Activated B cell treated with CpG ODN at 0.5 μM for 24 hours (primary cell): ENCODE data around the gene WBP1. TPM values are rescaled to one million over a fixed set of nuclear protein-coding genes. Genes with fewer than 3 reads are reported as not detected.

Experiments
- ATAC-seq: fragments of 200-7000 bp; cut with Tn5 transposase; one replicate; pipeline ENCODE4 v1.10.0; 2021; ENCODE audit warnings: low read depth, mild to moderate bottlenecking, moderate library complexity
- CTCF ChIA-PET: fragments of 350-600 bp; sonication (Branson Sonifier 250); formaldehyde crosslinking; loops from one replicate; lab custom pipeline; 2021; ENCODE audit warnings: antibody characterized with exemption; lab: Charles Lee
- POLR2A ChIA-PET: fragments of 350-600 bp; sonication (Branson Sonifier 250); formaldehyde crosslinking; loops from one replicate; lab custom pipeline; 2021; ENCODE audit warnings: antibody characterized with exemption; lab: Charles Lee
- DNase-seq: peaks from one replicate; pipeline ENCODE4 v3.0.0; 2022
- H3K27ac Mint-ChIP-seq: one replicate; pipeline ENCODE4 v1.8.0; 2020; ENCODE audit warnings: mixed read lengths
- H3K27me3 Mint-ChIP-seq: one replicate; pipeline ENCODE4 v1.8.0; 2021; ENCODE audit warnings: mixed read lengths
- H3K36me3 Mint-ChIP-seq: one replicate; pipeline ENCODE4 v1.8.0; 2021; ENCODE audit warnings: low read depth, mixed read lengths
- H3K4me1 Mint-ChIP-seq: one replicate; pipeline ENCODE4 v1.8.0; 2021; ENCODE audit warnings: mixed read lengths
- H3K4me3 Mint-ChIP-seq: one replicate; pipeline ENCODE4 v1.8.0; 2020; ENCODE audit warnings: mild to moderate bottlenecking, mixed read lengths
- H3K9me3 Mint-ChIP-seq: one replicate; pipeline ENCODE4 v1.8.0; 2020; ENCODE audit warnings: mixed read lengths
- intact Hi-C: fragments of 100-400 bp; cut with micrococcal nuclease; formaldehyde crosslinking; loops from one replicate; pipeline ENCODE4 v1.15.1; 2024
- total RNA-seq: library from RNA; stranded (reverse); gene quantifications from 2 replicates; pipeline ENCODE4 v1.2.3, GENCODE V29; 2022
- TF ChIP-seq, protein P1 (sequence below): fragments of 200-600 bp; IDR thresholded peaks from one replicate; pipeline ENCODE4 v1.8.0; 2022; ENCODE audit warnings: antibody characterized with exemption, mild to moderate bottlenecking

The WBP1 gene
- total RNA-seq, 1 donor from 2014 or later = 65.3 TPM

DNA sequence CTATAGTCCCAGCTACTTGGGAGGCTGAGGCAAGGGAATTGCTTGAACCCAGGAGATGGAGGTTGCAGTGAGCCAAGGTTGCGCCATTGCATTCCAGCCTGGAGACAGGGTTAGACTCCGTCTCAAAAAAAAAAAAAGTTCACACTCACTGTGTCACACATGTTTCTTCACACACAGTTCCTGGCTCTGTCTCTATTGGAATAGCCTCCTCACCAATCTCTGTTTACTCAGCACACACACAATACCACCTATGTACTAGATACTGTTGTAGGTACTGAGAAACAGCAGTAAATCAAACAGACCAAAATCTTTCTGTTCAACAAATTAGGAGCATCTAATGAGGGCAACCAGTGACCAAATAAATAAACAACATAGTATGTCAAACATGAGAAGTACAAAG lies 27.9 kb downstream of the WBP1 start:
- peaks cover 49% of the 10 kb centered on the region for H3K36me3 Mint-ChIP-seq

DNA sequence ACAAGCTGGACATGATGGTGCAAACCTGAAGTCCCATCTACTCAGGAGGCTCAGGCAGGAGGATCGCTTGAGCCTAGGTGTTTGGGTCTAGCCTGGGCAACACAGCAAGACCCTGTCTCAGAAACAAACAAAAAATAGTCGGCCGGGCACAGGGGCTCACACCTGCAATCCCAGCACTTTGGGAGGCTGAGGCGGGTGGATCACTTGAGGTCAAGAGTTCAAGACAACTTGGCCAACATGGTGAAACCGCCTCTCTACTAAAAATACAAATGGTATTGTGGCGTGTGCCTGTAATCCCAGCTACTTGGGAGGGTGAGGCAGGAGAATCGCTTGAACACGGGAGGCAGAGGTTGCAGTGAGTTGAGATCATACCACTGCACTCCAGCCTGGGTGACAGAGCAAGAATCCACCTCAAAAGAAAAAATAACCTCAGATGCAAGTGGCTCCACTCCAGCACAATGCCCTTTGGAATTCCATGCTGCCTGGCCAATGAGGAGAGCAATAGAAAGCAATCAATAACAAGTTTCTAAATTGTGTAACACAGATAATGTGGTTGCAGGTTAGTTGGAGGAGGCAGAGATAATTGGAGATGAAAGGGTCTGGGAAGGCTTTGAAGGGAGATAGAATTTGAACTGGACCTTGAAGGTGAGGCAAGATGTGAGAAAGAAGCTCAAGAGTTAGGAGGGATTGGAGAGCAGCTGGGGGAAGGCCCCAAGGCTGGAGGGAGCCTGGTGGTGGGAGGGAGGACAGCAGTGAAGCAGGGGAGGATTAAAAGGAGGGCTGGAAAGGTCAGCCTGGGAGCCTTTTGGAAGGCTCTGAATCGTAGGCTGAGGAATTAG lies 30.6 kb downstream of the WBP1 start:
- peaks cover 4% of the 10 kb centered on the region for H3K4me1 Mint-ChIP-seq
- intact Hi-C loops = no loop called here
- no peak for ATAC-seq
- H3K27me3 Mint-ChIP-seq = no peaks in the 10 kb centered on the region
- ChIA-PET CTCF (no interaction called here), POLR2A (no interaction called here)
- TF ChIP-seq, protein P1, sequence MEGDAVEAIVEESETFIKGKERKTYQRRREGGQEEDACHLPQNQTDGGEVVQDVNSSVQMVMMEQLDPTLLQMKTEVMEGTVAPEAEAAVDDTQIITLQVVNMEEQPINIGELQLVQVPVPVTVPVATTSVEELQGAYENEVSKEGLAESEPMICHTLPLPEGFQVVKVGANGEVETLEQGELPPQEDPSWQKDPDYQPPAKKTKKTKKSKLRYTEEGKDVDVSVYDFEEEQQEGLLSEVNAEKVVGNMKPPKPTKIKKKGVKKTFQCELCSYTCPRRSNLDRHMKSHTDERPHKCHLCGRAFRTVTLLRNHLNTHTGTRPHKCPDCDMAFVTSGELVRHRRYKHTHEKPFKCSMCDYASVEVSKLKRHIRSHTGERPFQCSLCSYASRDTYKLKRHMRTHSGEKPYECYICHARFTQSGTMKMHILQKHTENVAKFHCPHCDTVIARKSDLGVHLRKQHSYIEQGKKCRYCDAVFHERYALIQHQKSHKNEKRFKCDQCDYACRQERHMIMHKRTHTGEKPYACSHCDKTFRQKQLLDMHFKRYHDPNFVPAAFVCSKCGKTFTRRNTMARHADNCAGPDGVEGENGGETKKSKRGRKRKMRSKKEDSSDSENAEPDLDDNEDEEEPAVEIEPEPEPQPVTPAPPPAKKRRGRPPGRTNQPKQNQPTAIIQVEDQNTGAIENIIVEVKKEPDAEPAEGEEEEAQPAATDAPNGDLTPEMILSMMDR = no peak
- H3K4me3 Mint-ChIP-seq = no peak overlapping the region
- H3K36me3 Mint-ChIP-seq = peaks cover 65% of the 10 kb centered on the region
- no peaks in the 10 kb centered on the region for H3K9me3 Mint-ChIP-seq
- DNase-seq = no peak
- H3K27ac Mint-ChIP-seq = no peak overlapping the region

More for the DNA sequence above, 27.9 kb downstream of the WBP1 start:
- H3K9me3 Mint-ChIP-seq = no peaks in the 10 kb centered on the region
- ATAC-seq (no peak), DNase-seq (no peak)
- H3K27ac Mint-ChIP-seq = no peak overlapping the region
- H3K4me3 Mint-ChIP-seq = no peak overlapping the region
- ChIA-PET POLR2A (no interaction called here), CTCF (no interaction called here)
- TF ChIP-seq, protein P1 = no peak
- H3K27me3 Mint-ChIP-seq = no peaks in the 10 kb centered on the region
- H3K4me1 Mint-ChIP-seq = peaks cover 24% of the 10 kb centered on the region
- intact Hi-C loops = no loop called here

DNA sequence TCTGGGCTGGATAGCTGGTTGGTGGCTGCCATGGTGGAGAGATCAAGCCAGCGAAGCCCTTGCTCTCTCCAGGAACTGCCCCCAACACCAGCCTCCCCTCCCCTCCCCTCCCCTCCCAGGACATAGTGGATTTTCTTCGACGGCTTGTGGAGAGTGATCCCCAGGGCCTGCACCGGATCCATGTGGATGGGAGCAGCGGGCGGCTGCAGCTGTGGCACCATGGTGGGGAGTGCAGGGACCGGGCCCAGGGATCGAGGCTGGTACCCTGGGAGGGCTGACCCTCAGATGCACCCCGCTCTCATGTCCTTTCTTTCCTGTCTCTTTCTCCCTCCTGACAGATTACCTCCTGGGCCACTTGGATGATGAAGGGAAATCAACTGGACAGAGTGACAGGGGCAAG lies 31.7 kb downstream of the WBP1 start:
- ATAC-seq (no peak), DNase-seq (no peak)
- POLR2A ChIA-PET = interaction anchor here (0.6 kb wide), 1 partner anchor 23 kb away, joined by 4 read pairs; no protein-coding TSS in a partner anchor
- TF ChIP-seq, protein P1 = no peak
- Mint-ChIP-seq H3K27me3 (no peaks in the 10 kb centered on the region), H3K4me1 (no peaks in the 10 kb centered on the region), H3K4me3 (no peak overlapping the region), H3K9me3 (no peaks in the 10 kb centered on the region), H3K27ac (no peak overlapping the region), H3K36me3 (peaks cover 71% of the 10 kb centered on the region)
- CTCF ChIA-PET = no interaction called here
- intact Hi-C loops = no loop called here

DNA sequence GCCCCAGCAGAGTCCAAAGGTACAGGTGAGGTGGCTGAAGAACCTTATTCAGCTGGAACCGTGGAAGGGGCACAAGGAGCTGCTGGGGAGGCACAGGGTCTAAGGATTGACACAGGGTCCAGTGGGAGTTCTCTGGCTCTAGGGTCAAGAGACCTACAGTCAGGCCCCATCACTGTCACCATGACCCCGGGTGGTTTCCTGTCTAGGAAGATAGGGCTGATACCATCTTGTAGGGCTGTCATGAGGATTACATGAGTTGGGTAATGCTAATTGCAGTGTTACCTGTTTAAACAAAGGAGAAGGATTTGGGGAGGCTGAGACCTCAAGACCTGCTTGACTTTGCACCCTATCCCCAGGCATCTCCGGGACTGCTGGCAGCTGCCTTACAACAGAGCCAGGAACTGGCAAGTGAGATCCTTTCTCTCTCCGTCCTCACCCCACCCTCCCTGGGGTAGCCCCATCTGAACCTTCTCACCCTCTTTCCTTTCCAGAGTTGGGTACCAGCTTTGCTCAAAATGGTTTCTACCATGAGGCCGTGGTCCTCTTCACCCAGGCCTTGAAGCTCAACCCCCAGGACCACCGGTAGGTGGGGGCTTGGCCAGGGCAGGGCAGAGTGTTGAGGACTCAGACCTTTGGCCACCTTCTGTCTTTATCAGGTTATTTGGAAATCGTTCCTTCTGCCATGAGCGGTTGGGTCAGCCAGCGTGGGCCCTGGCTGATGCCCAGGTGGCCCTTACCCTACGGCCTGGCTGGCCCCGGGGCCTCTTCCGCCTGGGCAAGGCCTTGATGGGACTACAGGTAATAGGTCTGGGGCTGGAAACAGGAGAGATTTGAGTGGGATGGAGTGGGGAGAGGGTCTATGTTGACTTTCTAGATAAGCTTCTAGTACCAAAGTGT lies 33.7 kb downstream of the WBP1 start:
- H3K4me3 Mint-ChIP-seq = no peak overlapping the region
- ChIA-PET POLR2A (interaction anchor here (0.5 to 1.3 kb wide), 2 partner anchors 26 to 67 kb away, joined by 3 to 4 read pairs; no protein-coding TSS in a partner anchor), CTCF (no interaction called here)
- no peak overlapping the region for H3K27ac Mint-ChIP-seq
- TF ChIP-seq, protein P1 = no peak
- no peaks in the 10 kb centered on the region for H3K4me1 Mint-ChIP-seq
- ATAC-seq = no peak
- no peak for DNase-seq
- peaks cover 60% of the 10 kb centered on the region for H3K36me3 Mint-ChIP-seq
- no peaks in the 10 kb centered on the region for H3K27me3 Mint-ChIP-seq
- H3K9me3 Mint-ChIP-seq = no peaks in the 10 kb centered on the region
- intact Hi-C loops = no loop called here

DNA sequence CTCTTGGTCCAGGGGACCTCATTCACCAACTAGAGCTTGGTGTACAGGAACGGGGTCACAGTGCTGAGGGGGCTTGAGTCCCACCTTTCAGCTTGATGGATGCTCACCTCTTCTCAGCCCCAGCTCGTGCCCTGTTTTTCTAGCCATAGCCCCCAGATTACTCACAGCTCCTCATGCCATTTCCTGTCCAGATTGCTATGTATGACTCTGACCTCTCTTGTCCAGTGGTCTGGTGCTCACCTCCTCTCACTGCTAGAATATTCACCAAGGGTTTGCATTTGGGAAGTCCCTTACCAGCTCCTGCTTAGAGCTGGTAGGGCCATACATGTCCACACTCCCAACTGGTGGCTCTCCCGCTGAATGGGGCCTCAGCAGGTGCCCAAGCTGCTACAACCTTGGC lies 35.3 kb downstream of the WBP1 start:
- intact Hi-C loops = no loop called here
- CTCF ChIA-PET = interaction anchor here (1.4 kb wide), 1 partner anchor 158 kb away, joined by 3 read pairs; no protein-coding TSS in a partner anchor
- DNase-seq (no peak), ATAC-seq (no peak)
- no peaks in the 10 kb centered on the region for H3K9me3 Mint-ChIP-seq
- TF ChIP-seq, protein P1 = no peak
- POLR2A ChIA-PET = no interaction called here
- no peak overlapping the region for H3K4me3 Mint-ChIP-seq
- peaks cover 56% of the 10 kb centered on the region for H3K36me3 Mint-ChIP-seq
- H3K4me1 Mint-ChIP-seq = peaks cover 8% of the 10 kb centered on the region
- H3K27me3 Mint-ChIP-seq = peaks cover 6% of the 10 kb centered on the region
- H3K27ac Mint-ChIP-seq = no peak overlapping the region
